PC-9 (cell line): ENCODE measurements around the gene SYNPR. TPM values are rescaled to one million over a fixed set of nuclear protein-coding genes. Genes with fewer than 3 reads are reported as not detected.

Experiments used
- BruUV-seq: library from RNA; stranded (reverse); fragments of 400-500 nt; replicated peaks from 2 replicates; lab custom pipeline; 2021; lab: Mats Ljungman, UMichigan
- CTCF ChIA-PET: fragments of 300-600 bp; sonication (Branson Sonifier 250); formaldehyde crosslinking; loops from one replicate; lab custom pipeline; 2022; ENCODE audit warnings: antibody characterized with exemption; lab: Charles Lee
- POLR2A ChIA-PET: fragments of 300-600 bp; sonication (Branson Sonifier 250); formaldehyde crosslinking; loops from one replicate; lab custom pipeline; 2022; ENCODE audit warnings: antibody characterized with exemption; ENCODE audit not compliant: unreplicated experiment; lab: Charles Lee
- DNase-seq, 2 experiments: peaks; one replicate each; pipeline versions ENCODE4 v3.0.0 to v3.0.0-alpha.2; 2015 to 2022; ENCODE audit warnings: mixed read lengths in 1 of 2
- H2AFZ ChIP-seq: fragments of 200-600 bp; sonication (generic); 2 replicates; pipeline ENCODE4 v1.8.1; 2017; ENCODE audit warnings: antibody characterized with exemption
- H3F3A ChIP-seq: fragments of 200-600 bp; sonication (generic); 2 replicates; pipeline ENCODE4 v1.8.1; 2017; ENCODE audit warnings: antibody characterized with exemption, mild to moderate bottlenecking, low read depth; ENCODE audit not compliant: insufficient read depth
- H3K27ac ChIP-seq: fragments of 200-600 bp; sonication (generic); 2 replicates; pipeline ENCODE4 v1.6.1; 2016; ENCODE audit warnings: mixed run types
- H3K27me3 ChIP-seq: fragments of 200-600 bp; sonication (generic); 2 replicates; pipeline ENCODE4 v1.6.1; 2016; ENCODE audit warnings: low read depth, mixed run types; ENCODE audit not compliant: insufficient read depth
- H3K36me3 ChIP-seq: fragments of 200-600 bp; sonication (generic); 2 replicates; pipeline ENCODE4 v1.6.1; 2016; ENCODE audit warnings: low read depth, mixed run types
- H3K4me1 ChIP-seq: fragments of 200-600 bp; sonication (generic); replicated peaks from 2 replicates; pipeline ENCODE4 v1.6.1; 2016; ENCODE audit warnings: mixed run types; ENCODE audit not compliant: insufficient read depth
- H3K4me2 ChIP-seq: fragments of 200-600 bp; sonication (generic); 2 replicates; pipeline ENCODE4 v1.6.1; 2017; ENCODE audit warnings: mixed run types
- H3K4me3 ChIP-seq: fragments of 200-600 bp; sonication (generic); 2 replicates; pipeline ENCODE4 v1.6.1; 2016; ENCODE audit warnings: mixed run types
- H3K79me2 ChIP-seq: fragments of 200-600 bp; sonication (generic); 2 replicates; pipeline ENCODE4 v1.6.1; 2017; ENCODE audit warnings: low read depth, mixed run types
- H3K9me2 ChIP-seq: fragments of 200-600 bp; sonication (generic); 2 replicates; pipeline ENCODE4 v1.8.1; 2017; ENCODE audit warnings: mild to moderate bottlenecking; ENCODE audit not compliant: insufficient read depth
- H3K9me3 ChIP-seq: fragments of 200-600 bp; sonication (generic); 2 replicates; pipeline ENCODE4 v1.8.1; 2016; ENCODE audit warnings: low read depth; ENCODE audit not compliant: insufficient read depth
- H4K20me1 ChIP-seq: fragments of 200-600 bp; sonication (generic); 2 replicates; pipeline ENCODE4 v1.8.1; 2017; ENCODE audit not compliant: insufficient read depth
- EZH2 ChIP-seq: fragments of 200-600 bp; sonication (generic); IDR thresholded peaks from 2 replicates; pipeline ENCODE4 v1.8.0; 2017; ENCODE audit warnings: antibody characterized with exemption, low read depth
- intact Hi-C: fragments of 100-400 bp; cut with micrococcal nuclease; formaldehyde crosslinking; loops from one replicate; pipeline ENCODE4 v1.10.0; 2022; ENCODE audit not compliant: unreplicated experiment
- total RNA-seq: library from RNA; stranded (reverse); gene quantifications from 2 replicates; pipeline ENCODE4 v1.2.3, GENCODE V29; 2021
- TF ChIP-seq, protein P1 (sequence below): fragments of 200-600 bp; sonication (generic); conservative IDR thresholded peaks from 2 replicates; pipeline ENCODE4 v1.6.1; 2017; ENCODE audit warnings: mixed run types, antibody characterized with exemption, mild to moderate bottlenecking, moderate library complexity

The SYNPR gene
- total RNA-seq, 1 experiment from 2014 or later = not detected

DNA sequence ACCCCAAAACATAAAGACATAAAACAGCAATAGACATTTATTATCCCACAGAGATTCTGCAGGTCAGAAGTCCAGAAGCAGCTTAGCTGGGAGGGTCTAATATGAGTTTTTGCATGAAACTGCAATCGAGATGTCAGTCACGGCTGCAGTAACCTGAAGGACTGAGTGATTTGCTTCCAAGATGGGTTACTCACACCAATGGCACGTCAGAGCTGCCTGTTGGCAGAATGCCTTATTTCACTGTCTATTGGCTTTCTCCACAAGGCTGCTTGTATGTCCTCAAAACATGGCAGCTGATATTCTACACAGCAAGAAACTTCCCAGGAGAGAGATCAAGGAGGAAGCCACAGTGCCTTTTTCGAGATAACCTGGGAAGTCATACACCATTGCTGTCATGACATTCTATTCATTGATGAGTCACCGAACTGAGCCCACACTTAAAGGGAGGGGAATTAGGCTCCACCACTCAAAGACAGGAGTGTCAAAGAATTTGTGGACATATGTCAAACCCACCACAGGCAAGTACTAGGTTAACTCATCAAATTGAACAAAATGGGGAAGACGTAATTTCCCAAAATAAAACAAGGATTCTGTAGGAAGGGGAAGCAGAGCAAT lies 122.2 kb downstream of the SYNPR start:
- Histone ChIP-seq H3F3A (no peaks in the 10 kb centered on the region), H2AFZ (no peak overlapping the region), H3K36me3 (no peaks in the 10 kb centered on the region), H3K27ac (no peak overlapping the region), H3K4me2 (no peak overlapping the region), H3K27me3 (no peaks in the 10 kb centered on the region), H3K9me3 (no peaks in the 10 kb centered on the region), H4K20me1 (no peaks in the 10 kb centered on the region), H3K4me3 (no peak overlapping the region), H3K9me2 (no peaks in the 10 kb centered on the region), H3K79me2 (no peaks in the 10 kb centered on the region), H3K4me1 (no peaks in the 10 kb centered on the region)
- intact Hi-C loops = no loop called here
- TF ChIP-seq EZH2 = no peak
- POLR2A ChIA-PET = no interaction called here
- BruUV-seq = no TSS peak
- CTCF ChIA-PET = no interaction called here
- DNase-seq = no peak

DNA sequence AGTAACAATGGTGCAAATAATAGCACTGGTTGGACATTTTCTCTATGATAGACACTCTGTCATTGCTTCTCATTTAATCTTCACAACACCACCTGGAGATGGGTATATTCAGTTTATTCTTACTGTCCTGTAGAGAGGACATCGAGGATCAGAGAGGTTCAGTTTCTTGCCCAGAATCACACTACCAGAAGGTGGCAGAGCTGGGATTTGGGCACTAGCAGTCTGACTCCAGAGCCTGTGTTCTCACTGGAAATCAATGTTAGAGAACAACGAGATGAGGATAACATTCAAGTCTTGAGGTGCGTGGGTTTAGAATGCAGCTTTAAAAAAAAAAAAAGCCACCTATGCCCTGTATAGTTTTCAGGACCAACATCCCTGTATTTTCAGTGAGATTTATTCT lies 127.8 kb downstream of the SYNPR start:
- Histone ChIP-seq H3K36me3 (no peaks in the 10 kb centered on the region), H3K9me2 (no peaks in the 10 kb centered on the region), H3F3A (no peaks in the 10 kb centered on the region), H3K4me3 (no peak overlapping the region), H3K79me2 (no peaks in the 10 kb centered on the region), H3K4me2 (no peak overlapping the region), H3K27ac (no peak overlapping the region), H3K4me1 (no peaks in the 10 kb centered on the region), H4K20me1 (no peaks in the 10 kb centered on the region), H2AFZ (no peak overlapping the region), H3K27me3 (no peaks in the 10 kb centered on the region), H3K9me3 (no peaks in the 10 kb centered on the region)
- ChIA-PET CTCF (no interaction called here), POLR2A (no interaction called here)
- TF ChIP-seq, protein P1, sequence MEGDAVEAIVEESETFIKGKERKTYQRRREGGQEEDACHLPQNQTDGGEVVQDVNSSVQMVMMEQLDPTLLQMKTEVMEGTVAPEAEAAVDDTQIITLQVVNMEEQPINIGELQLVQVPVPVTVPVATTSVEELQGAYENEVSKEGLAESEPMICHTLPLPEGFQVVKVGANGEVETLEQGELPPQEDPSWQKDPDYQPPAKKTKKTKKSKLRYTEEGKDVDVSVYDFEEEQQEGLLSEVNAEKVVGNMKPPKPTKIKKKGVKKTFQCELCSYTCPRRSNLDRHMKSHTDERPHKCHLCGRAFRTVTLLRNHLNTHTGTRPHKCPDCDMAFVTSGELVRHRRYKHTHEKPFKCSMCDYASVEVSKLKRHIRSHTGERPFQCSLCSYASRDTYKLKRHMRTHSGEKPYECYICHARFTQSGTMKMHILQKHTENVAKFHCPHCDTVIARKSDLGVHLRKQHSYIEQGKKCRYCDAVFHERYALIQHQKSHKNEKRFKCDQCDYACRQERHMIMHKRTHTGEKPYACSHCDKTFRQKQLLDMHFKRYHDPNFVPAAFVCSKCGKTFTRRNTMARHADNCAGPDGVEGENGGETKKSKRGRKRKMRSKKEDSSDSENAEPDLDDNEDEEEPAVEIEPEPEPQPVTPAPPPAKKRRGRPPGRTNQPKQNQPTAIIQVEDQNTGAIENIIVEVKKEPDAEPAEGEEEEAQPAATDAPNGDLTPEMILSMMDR = no peak
- TF ChIP-seq EZH2 = no peak
- intact Hi-C loops = no loop called here
- no peak for DNase-seq
- BruUV-seq = no TSS peak

GRCh38 chr3:63413523-63413922 lies 135.4 kb downstream of the SYNPR start:
- Histone ChIP-seq H3K9me3 (no peaks in the 10 kb centered on the region), H3K79me2 (no peaks in the 10 kb centered on the region), H3K27me3 (no peaks in the 10 kb centered on the region), H3K9me2 (no peaks in the 10 kb centered on the region), H3K4me2 (no peak overlapping the region), H2AFZ (no peak overlapping the region), H3K4me3 (no peak overlapping the region), H4K20me1 (no peaks in the 10 kb centered on the region), H3F3A (no peaks in the 10 kb centered on the region), H3K27ac (no peak overlapping the region), H3K36me3 (no peaks in the 10 kb centered on the region), H3K4me1 (no peaks in the 10 kb centered on the region)
- CTCF ChIA-PET = no interaction called here
- intact Hi-C loops = no loop called here
- no peak for DNase-seq
- POLR2A ChIA-PET = interaction anchor here (0.6 kb wide), 1 partner anchor 46 kb away, joined by 3 read pairs; no protein-coding TSS in a partner anchor
- BruUV-seq = no TSS peak
- TF ChIP-seq, protein P1 = no peak
- TF ChIP-seq EZH2 = no peak

DNA sequence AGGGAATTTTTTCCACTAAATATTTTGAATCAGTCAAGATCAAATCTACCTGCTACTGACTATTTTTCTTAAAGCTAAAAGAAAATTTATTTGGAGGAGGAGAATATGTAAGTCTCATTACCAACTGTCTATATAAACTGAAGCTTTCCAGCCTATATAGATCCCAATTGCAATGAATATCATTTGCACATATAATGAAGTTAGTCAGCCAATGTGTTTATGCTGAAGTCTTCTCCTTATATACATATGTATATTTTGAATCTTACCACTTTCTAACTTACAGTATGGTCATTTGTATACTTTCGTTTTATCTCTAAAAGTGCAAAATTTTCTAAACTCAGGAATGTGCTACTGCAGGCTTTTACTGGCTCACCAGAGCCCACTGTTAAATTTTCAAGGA lies 136.5 kb downstream of the SYNPR start:
- no peak overlapping the region for H3K4me2 ChIP-seq

More for the DNA sequence above, 136.5 kb downstream of the SYNPR start:
- Histone ChIP-seq H3K4me3 (no peak overlapping the region), H3K4me1 (no peaks in the 10 kb centered on the region), H3K36me3 (no peaks in the 10 kb centered on the region), H3K79me2 (no peaks in the 10 kb centered on the region), H2AFZ (no peak overlapping the region), H3K9me2 (no peaks in the 10 kb centered on the region), H4K20me1 (no peaks in the 10 kb centered on the region), H3K9me3 (no peaks in the 10 kb centered on the region), H3K27ac (no peak overlapping the region), H3F3A (no peaks in the 10 kb centered on the region), H3K27me3 (no peaks in the 10 kb centered on the region)
- intact Hi-C loops = no loop called here
- ChIA-PET CTCF (no interaction called here), POLR2A (no interaction called here)
- TF ChIP-seq, protein P1 = no peak
- no peak for TF ChIP-seq EZH2
- BruUV-seq = no TSS peak
- DNase-seq = no peak
